T-helper 22 cell (primary cell): ENCODE results near the gene BARD1.
"Not testable (repeated sequence)": the region's sequence is repeated elsewhere in the genome, so short reads cannot be mapped to it uniquely, and the experiment has no call there.

ENCODE experiments used
- DNase-seq: peaks from one replicate; pipeline ENCODE4 v3.0.0-alpha.2; 2020; ENCODE audit warnings: low read depth

The BARD1 gene

DNA sequence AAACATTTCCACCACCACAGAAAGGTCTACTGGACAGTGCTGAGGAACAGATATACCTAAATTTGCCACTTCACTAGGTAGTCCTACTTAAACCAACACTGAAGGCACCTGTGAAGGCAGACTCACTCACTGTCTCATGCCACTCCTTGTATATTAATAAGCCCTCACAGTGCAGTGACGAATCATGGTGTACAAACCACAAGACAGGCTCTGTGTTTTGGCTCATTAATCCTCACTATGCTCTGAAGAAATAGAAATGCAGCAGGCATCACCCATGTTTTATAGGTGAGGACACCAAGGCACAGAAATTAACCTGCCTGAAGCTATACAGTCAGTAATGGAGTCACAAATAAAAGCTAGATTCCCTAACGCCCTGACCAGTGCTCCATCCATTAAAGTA is 44.3 kb downstream of the BARD1 start:
- DNase-seq = no peak

DNA sequence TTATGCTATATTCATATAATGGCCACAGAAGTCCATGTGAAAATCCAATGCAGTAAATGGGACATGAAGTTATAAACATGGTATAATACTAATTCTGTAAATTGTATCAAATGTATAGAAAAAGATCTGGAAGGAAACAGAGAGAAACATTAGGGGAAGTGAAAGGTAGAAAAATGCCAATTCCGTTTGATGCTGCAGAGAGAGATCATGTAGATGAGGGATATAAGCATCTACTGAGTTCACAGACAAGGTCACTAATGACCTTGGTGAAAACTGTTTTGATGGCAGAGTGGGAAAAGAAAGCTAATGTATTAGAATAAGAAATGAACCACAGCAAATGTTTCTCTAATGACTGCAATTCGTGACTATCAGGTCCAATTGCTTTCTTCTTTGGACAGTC is 56.0 kb downstream of the BARD1 start:
- DNase-seq = no peak

GRCh38 chr2:214750529-214750928 is 59.0 kb downstream of the BARD1 start:
- DNase-seq = no peak

DNA sequence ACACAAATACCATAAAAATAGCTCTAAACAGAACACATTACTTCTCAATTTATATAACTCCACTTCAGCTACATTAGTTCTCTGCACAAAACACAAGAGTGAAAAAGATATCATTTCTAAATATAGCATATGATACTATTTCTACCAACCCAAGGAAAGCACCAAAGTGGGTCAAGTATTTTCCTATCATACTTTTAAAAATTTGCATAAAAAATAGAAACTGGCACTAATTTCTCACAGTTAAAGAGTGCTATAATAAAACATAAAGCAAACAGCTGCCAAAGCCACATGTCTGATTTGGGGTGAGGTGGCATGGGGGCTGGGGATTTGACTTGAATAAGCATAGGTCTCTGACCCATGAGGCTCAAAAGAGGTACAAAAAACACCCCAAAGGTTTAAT is 61.5 kb downstream of the BARD1 start:
- no peak for DNase-seq

DNA sequence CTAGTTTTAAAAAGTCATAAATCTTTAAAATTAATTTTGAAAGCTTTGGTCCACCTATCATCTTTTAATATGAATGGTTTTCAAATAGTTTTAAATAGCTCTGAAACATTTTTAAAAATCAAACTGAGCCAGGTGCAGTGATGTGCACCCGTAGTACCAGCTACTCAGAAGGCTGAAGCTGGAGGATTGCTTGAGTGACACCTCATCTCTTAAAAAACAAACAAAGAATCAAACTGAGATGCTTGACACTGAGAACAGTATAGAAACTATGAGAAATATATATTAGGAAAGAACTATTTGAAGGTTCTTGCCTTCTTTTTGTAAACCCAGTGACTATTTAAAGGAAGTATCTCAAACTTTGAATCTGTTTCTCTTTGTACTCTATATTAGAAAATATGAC is 67.4 kb downstream of the BARD1 start:
- DNase-seq = no peak

DNA sequence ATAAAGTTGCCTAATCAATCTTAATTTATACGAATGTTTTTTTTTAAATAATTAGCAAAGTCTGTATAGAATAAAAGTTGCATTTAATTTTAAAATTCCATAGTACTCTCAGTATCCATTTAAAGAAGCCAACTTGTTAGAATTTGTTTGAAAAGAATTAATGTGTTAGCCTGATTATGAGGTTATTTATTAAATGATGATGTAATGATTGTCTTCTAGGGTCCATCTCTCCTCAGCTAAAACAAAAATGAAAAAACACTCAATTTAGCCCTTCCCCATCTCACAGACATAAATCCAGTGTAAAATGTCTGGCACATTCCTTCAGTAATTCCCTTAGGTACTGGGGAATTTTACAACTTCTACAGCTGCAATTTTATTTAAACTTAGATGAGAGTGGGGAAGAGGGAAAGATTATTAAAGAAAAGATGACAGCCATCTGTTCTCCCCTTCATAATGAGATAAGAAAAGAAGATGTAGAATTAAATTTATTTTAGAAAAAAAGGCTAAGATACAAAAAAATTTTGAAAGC is 68.6 kb downstream of the BARD1 start:
- DNase-seq = no peak

GRCh38 chr2:214737188-214737587 is 72.3 kb downstream of the BARD1 start:
- no peak for DNase-seq

DNA sequence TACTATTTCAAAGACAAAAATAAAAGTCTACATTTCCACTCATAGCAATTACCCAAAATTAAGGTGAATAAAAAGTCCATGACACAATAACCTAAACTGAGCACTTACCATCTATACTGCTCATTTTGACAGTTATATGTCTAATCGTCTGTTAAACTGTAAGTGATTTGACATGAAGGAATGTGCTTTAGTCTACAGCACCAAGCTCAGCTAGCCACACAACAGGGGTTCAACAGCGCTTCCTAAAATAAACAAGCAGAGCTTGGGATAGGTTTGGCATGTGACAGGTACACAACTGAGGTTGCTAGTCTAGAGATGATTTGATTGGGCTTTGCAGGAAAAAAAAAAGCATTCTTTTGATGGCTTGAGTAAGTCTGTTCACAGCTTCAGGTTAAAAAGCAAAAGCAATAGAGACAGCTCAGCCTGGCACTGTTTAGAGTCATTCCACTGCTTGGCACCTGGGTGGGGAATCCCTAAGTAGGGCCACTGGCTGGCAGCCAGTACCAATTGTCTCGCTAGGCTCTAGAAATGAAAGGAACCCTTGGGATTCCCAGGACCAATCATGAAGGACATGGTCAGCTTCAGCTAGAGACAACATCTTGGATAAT is 78.6 kb downstream of the BARD1 start:
- DNase-seq = no peak

- no peak for DNase-seq
These were observed 79.2 kb downstream of the BARD1 start for GRCh38 chr2:214730248-214730647.

DNA sequence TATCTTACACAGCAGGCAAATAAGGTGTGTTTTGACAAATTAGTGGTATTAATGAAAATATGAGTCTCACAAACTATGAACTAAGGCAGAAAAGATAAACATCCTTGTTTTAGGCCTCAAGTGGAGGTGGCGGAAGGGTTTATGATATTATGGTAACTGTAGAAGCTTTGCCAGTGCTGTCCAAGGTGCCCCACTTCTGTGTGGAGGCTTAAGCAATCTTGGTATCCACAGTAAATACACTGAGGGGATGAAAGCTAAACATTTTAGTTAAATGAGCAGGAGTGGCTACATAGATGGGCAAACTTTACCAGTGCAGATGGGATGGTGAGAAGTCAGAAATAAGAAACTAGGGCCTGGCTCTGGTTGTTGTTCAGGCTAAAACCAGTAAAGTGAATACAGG is 84.7 kb downstream of the BARD1 start:
- DNase-seq = no peak

DNA sequence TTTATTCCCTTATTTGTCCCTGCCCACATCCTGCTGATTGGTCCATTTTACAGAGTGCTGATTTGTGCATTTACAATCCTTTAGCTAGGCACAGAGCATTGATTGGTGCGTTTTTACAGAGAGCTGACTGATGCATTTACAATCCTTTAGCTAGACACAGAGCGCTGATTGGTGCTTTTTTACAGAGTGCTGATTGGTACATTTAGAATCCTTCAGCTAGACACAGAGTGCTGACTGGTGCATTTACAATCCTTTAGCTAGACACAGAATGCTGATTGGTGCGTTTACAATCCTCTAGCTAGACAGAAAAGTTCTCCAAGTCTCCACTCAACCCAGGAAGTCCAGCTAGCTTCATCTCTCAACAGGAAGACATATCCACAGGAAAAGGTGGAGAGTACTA is 91.6 kb downstream of the BARD1 start:
- DNase-seq = not testable (repeated sequence)

DNA sequence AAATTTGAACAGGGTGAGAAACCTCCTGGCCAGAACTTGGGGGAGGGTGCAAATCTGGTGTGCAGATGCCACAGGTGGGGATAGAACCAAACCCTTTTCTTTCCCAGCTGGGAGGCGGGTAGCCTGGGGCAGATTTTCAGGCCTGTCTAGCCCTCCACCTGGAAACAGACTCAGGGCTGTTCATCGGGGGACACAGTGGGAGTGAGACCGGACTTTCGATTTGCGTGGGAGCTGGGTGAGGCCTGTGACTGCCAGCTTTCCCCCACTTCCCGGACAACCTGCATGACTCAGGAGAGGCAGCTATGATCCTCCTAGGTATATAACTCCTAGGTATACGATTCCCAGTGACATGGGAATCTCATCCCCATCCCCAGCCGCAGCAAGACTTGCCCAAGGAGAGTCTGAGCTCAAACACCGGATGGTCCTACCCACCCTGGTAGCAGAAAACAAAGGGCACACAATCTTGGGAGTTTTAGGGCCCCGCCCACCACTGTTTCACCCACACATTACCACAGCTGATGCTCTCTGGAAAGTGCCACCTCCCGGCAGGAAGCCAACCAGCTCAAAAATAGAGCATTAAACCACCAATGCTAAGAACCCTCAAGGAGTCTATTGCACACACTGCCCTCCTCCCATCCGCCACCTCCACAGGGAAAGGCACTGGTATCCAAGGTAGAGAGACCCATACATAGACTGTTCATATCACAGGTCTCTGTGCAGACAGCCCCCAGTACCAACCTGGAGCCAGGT is 92.5 kb downstream of the BARD1 start:
- DNase-seq = no peak

DNA sequence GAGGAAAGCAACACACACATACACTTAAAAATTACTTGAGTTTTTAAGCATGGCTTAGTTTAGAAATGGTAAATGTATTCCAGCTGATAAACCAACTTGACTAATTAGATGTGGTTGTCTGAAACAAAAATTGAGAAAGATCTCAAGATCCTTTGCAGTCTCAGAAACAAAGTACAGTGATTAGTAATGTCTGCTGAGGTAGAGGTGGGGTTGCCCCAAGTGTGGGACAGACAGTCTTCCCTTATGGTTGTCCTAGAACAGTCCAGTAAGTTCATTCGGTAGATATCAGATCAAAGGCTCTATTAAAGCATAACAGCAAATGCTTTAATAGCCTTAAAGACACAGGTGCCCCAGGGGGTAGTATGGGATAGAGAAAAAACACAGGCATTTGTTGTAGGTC is 94.5 kb downstream of the BARD1 start:
- no peak for DNase-seq

DNA sequence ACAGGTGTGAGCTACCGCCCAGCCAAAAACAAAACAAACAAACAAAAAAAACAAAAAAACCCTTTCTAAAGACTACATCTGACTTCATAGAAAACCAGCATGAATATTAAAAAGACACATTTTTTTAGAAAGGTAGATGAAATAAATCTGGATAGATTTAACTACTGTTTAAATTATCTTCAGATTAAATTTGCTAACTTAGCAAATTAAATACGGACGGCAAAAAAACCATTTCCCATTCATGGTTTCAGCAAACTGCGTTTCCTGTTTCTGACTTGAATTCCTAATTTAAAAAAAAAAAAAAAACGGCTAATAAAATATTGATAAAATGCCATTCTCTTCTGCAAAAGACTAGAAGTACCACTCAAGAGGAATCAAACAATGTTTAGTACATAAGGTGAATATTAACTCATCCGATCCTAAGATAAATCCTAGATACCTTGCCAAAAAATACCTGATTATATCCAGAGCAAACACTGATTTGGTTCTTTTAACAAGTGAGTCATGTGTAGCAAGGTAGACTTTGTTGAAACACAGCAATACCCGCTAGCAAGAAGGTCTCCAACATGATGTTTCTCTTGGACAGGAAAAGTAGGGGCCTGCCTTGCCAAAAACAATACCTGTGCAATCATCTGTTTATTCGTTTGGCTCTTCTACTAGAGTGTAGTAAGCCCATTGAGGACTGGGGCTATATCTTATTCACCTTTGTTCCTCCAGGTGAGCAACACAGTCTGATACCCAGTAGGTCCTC is 96.2 kb downstream of the BARD1 start:
- no peak for DNase-seq

DNA sequence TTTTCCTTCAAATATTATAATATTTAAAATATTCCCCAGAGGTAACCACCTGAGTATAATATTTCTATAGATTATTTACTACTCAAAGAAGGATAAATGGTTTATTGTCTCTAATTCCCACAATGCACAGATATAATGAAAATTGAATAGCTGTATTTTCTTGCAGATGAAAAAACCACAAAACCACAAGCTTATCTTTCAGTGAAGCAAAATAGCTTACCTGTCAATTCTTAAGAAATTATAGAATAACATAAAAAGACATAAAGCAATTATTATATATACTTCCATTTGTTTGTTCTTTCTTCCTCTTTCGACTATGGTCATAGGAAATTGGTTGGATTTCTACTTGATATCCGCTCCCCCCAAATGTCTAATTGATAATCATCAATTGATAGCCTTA is 98.8 kb downstream of the BARD1 start:
- DNase-seq = no peak

DNA sequence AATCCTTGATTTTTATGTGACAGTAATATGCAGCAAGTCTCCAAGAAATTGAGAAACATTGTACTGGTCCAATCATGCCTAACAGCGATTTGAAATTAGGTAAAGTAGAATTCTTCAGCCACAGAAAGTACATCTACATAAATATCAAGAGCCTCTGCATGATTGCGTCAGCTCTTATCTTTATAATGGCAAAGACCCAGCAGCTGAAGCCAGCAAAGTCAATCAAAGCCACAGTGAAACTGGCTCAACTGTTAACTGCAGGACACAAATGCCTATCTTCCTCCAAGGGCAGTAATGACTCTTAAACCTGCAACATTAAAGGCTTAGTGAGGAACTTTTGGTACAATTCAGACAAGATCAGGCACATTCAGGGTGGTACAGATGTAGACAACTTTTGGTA is 102.5 kb downstream of the BARD1 start:
- DNase-seq = no peak

GRCh38 chr2:214699236-214699635 is 110.2 kb downstream of the BARD1 start:
- no peak for DNase-seq

GRCh38 chr2:214696681-214697080 is 112.8 kb downstream of the BARD1 start:
- DNase-seq = no peak

DNA sequence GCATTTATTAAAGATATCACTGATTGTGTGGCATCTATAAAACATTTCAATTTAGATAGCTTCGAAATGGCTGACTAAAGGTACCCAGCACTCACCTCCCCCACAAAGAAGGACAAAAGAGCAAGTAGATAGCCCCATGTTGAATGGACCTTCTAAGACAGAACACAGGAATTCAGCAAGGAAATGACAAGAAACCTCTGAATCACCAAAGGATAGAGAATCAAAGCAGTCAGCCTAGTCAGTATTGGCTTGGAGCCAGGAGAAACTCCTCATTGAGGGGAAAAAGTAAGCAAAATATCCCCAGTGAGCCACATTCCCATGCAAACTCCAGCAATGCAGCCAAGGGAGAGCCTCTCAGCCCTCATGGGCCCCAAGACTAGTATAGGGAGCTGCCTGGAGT is 113.7 kb downstream of the BARD1 start:
- DNase-seq = no peak

GRCh38 chr2:214683557-214683956 is 125.9 kb downstream of the BARD1 start:
- not testable (repeated sequence) for DNase-seq

GRCh38 chr2:214679736-214680135 is 129.7 kb downstream of the BARD1 start:
- no peak for DNase-seq

GRCh38 chr2:214676421-214677089 is 132.9 kb downstream of the BARD1 start:
- DNase-seq = no peak
